ENCODE measurements around the gene HAUS3.
"Not testable (repeated sequence)": the region's sequence is repeated elsewhere in the genome, so short reads cannot be mapped to it uniquely, and the experiment has no call there.

HAUS3 gene

DNA sequence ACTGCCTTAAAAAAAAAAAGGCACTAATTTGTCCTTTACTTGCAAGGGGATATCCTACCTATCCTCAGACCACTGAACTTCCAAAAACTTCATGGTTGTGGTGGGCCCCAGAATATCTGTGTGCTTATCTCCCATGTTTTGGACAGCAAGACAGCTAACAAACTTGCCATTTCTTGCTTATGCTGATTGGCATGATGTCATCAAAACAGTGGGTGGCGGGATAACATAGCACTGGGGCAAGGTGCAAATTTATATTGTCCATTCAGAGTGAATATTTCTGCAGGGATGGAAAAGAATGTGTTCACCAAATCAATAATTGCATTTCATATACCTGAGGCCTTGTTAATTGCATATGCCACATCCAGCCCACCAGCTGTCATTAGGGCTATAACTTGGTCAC lies 23.5 kb downstream of the HAUS3 start:
- no peak for DNase-seq

DNA sequence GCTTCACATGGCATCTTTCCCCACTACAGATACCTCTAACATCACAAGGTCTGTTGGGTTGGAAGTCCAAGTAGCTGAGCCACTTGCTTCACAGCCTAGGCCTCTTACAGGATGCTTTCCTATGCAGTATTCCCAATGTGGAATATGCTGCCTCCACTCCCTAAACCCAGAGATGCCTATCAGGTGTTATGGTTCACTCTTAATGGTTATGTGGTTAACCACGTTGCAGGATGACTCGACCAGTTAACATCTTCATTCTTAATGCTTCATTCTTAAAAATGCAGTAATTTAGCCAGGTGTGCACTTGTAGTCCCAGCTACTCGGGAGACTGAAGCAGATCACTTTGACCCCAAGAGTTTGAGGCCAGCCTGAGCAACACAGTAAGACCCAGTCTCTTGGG lies 24.2 kb downstream of the HAUS3 start:
- no peak for DNase-seq

DNA sequence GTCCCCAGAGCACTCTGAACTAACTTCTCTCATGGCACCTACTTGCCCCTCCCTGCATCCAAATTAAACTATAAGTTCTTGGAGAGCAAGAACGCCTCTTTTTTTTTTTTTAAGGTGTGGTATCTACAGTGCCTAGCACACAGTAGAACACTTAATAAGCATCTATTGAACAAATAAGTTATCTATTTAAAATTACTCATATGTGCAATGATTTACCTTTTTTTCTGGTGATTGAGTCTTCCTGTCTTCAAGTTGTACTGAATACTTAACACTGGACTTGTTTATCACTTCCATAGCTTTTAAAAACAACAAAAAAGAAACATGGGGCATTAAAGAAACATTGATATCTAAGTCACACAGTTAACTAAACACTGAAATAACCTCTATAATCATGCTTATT lies 29.1 kb downstream of the HAUS3 start:
- no peak for DNase-seq

DNA sequence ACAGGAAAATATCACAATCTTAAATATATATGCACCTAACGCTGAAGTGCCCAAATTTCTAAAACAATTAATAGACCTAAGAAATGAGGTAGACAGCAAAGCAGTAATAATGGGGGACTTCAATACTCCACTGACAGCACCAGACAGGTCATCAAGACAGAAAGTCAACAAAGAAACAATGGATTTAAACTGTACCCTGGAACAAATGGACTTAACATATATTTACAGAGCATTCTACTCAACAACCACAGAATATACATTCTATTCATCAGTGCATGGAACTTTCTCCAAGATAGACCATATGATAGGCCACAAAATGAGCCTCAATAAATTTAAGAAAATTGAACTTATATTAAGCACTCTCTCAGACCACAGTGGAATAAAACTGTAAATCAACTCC lies 39.1 kb downstream of the HAUS3 start:
- DNase-seq = not testable (repeated sequence)

DNA sequence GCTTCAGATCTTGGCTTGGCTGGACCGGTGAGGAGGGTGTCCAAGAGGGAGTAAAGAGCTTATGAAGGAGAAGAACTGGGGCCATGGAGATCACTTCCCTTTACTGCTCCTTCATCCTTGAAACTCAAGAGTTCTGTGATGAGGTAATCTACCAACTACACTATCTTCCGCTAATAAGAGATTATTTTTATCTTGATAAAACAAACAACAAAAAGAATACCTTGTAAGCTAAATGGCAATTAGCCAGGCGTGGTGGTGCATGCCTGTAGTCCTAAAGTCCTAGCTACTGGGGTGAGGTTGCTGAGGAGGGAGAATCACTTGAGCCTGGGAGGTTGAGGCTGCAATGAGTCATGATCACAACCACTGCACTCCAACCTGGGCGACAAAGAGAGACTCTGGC lies 47.4 kb downstream of the HAUS3 start:
- DNase-seq = no peak

DNA sequence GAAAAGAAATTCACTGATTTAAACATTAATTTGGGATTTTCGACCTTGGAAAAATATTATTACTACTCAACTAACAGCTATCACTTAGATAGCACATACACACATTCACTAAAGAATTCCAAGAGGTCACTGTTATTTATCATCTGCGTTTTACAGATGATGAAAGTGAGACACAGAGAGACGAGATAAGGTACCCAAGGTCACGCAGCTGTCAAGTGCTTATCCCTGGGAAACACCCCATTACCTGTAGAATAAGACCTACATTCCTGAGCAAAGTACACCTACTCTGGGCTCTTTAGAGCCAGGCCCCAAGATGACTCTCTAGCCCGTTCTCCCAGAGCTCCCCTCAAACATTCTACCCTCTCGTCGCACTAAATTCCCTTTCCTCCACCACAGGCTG lies 48.6 kb downstream of the HAUS3 start:
- DNase-seq = no peak

DNA sequence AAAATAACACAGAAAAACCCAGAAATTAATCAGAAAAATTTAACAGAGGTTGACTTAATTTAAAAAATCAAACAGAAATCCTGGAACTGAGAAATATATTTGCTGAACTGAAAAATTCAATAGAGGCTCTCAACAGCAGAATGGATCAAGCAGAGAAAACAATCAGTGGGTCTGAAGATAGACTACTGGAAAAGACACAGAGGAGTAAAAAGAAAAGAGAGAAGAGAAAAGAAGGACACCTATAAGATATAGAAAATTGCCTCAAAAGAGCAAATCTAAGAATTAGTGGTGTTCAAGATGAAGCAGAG lies 55.1 kb downstream of the HAUS3 start:
- no peak for DNase-seq

DNA sequence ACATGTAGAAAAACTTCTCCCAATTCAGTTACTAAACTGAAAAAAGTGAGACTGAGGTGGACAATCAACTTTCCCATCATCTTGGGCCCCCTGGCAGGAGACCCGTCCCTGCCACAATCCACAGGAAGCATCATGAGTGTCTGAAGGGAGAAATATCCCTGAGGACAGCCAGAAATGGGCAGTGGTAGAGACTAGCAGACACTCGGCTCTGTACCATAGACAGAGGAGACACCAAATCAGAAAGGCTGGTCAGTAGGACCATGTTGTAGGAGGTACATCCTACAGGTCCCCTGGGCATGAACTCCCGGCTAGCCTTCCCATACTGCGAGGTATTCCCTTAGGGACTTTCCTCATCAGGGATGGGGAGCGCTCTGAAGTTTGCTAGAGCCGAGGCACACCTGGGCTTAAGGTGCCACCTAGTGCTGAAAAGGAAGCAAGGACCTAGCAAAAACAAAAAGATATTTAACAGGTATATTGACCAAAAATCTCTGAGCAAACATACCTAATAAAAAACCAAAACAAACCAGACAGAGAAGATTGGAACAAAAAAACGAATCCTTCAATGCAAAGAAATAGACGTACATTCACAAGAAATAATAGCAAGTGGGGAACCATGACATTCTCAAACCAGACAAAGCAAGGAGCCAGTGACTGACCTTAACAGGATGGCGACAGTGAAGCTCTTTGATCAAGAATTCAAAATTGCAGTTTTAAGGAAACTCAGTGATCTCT lies 55.6 kb downstream of the HAUS3 start:
- DNase-seq = peak; percentile 13

DNA sequence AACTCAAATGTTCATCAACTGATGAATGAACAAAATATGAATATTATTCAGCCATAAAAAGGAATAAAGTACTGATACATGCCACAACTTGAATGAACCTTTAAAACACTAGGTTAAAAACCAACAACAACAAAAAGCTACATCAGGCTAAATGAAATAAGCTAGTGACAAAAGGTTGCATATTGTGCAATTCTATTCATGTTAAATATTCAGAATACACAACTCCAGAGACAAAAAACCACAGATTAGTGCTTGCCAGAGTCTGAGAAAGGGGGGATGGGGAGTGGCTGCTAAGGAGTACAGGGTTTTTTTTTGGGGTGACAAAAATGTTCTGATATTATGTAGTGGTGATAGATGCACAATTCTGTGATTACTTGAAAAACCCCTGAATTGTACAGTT lies 58.5 kb downstream of the HAUS3 start:
- peak; percentile 14 for DNase-seq

DNA sequence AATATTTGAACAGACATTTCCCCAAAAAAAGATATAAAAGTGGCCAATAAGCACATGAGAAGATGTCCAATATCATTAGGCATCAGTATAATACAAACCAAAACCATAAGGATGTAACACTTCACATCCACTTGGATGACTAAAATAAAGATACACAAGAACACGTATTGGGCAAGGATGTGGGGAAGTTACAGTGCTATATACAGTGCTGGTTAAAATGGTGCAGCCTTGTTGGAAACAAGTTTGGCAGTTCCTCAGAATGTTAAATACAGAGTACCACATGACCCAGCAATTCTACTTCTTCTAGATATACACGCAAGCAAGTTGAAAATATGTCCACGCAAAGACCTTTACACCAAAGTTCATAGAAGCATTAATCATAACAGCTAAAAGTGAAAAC lies 58.9 kb downstream of the HAUS3 start:
- no peak for DNase-seq

DNA sequence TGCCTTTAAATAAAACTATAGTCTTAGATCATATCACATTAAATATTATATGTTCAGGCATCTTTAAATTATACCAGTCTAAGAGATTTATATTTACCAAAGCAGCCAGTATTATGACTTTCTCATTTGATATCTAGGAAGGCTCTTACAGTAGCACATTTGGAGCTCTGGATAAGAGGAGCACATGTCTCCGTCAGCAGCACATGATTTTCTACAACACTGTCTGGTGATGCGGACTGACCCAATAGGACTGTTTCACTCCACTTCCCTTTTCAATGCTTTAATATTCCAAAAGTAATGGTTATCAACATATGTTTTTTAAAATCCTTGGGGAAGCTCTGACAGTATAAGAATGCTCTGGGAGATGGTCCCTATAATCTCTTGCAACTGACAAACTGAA lies 61.5 kb downstream of the HAUS3 start:
- no peak for DNase-seq

DNA sequence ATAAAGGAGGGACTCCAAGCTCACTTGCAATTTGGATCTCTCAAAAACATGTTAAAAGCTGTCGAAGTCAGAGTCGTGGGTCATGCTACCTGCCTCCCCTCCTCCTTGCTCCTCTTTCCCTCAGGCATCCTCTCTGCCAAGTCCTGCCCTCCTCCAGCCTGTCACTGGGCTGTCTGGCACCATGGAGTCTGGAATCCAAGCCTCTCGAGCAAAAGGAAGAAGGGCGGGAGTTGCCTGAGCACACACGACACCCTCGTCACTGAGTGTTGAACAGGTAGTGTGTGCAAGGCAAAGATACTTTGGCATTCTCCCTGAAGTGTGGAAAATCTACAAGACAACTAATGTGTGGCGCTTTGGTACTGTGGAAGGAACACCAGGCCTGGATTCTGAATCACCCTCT lies 62.2 kb downstream of the HAUS3 start:
- DNase-seq = no peak

DNA sequence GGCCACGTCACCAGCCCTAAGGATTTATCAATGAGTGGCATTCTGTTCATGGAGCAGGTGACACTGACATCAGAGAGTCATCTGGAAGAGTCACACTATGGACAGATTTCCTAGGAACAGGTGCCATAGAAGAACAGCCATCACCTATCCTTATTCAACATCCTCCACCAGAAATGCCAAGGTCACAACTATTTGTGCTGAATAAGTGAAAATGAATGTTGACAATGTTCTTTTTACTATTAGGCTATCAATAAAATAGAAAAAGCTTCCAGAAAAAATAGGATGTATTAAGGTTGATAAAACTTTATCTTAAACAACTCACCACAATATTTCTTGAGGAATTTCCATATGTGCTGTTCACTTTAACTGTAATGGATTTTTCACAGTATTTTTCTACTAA lies 62.9 kb downstream of the HAUS3 start:
- DNase-seq = no peak
